Activated effector memory CD4-positive, alpha-beta T cell treated with Interleukin-2 at 50 U/mL for 16 hours (primary cell): Measurements from ENCODE around the gene ITGA3.

Source experiments
- DNase-seq: peaks from one replicate; pipeline ENCODE4 v3.0.0-alpha.2; 2020

The ITGA3 gene

GRCh38 chr17:50095626-50096037 lies 39.7 kb downstream of the ITGA3 start:
- DNase-seq: no peak

DNA sequence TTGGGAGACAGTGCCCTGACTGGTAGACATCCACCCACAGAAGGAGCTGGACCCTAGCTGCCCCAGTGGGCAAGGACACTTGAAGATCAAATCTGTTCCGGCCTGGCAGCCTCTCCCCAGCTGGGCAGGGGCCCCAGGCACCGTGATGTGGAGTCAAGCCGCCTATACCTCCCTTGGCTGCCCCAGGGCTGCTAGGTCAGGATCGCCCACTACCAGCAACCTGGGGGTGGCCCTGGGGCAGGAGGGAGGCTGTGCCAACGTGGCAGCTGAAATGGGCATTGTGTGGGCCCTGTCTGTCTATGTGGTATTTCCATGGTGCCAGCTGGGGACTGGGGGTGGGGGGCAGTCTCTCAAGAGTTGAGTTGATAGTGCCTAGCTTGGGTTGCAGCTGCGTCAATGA lies 40.2 kb downstream of the ITGA3 start:
- DNase-seq: no peak

- no peak for DNase-seq
These were observed 40.8 kb downstream of the ITGA3 start for GRCh38 chr17:50096758-50097157.

DNA sequence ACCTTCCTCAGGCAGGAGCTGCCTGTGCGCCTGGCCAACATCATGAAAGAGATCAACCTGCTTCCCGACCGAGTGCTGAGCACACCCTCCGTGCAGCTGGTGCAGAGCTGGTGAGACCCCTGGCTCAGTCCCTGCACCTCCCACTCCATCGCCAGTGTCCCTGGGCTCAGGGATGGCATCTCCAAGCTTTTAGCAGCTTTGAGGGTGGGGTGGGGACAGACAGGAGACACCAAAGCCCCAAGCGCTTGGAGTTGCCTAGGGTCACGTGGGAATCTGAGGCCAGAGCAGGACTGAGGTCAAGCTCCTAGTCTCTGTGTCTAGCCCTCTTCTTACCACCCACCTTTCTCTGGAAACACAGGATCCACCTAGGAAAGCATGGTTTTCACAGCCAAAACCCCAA lies 41.5 kb downstream of the ITGA3 start:
- DNase-seq: no peak

- DNase-seq: no peak
These were observed 42.0 kb downstream of the ITGA3 start for GRCh38 chr17:50097926-50098325.

GRCh38 chr17:50098583-50098982 lies 42.7 kb downstream of the ITGA3 start:
- DNase-seq: no peak

DNA sequence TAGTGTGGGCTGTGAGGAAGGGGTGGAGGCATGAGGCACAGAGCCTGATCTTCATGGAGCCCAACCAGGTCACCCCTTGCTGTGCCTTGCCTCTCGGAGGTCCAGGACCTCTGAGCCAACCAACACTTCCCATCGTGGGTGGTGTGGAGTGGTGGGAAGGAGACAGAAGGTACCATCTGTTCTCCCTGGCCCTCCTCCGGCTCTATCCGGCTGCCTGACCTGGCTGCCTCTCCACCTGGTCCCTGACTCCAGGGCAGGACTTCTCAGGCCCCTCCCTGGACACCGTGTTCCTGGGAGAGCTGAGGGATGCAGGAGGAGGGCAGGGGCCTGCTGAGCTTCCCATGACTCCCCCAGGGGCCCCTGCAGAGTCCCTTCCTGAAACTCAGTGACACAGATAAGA lies 43.1 kb downstream of the ITGA3 start:
- DNase-seq: no peak

- DNase-seq: no peak
These were observed 44.6 kb downstream of the ITGA3 start for GRCh38 chr17:50100480-50100883.

GRCh38 chr17:50100921-50101345 lies 45.0 kb downstream of the ITGA3 start:
- no peak for DNase-seq

DNA sequence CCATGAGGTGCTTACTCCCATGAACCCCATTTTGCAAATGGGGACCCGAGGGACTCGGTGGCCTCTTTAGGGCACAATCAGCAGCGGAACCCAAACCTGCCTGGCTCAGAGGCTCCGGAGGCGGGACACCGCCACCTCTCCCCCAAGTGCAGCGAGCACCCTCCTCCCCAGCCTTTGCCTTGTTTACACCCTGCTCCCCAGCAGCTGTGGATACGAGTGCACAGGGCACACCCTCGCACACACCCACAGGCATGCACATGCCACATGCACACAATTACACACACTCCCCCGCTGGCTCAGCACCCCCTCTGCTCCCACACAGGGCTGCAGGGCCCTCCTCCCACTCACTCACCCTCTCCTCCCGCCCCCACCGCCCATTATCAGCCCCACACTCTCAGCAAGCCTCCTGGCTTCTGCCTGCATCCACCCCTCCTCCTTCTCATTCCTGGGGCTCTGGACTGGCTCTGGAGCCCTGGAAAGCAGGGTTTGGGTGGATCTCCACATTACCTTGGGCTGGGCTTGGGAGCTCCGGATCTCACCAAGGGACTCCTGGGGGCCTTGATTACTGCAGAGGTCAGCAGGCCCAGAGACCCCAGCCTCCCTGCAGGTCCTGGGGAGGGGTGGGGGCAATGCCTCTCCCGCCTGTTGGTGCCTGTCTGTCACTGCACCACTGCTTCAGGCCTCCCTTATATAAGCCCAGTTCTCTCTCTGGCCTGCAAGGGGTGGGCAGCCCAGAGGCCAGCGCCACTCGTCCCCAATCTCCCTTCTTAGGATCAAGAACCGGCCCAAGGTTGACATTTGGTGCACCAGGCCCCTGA lies 45.6 kb downstream of the ITGA3 start:
- DNase-seq: no peak

- DNase-seq: no peak
These were observed 46.5 kb downstream of the ITGA3 start for GRCh38 chr17:50102164-50102991.

DNA sequence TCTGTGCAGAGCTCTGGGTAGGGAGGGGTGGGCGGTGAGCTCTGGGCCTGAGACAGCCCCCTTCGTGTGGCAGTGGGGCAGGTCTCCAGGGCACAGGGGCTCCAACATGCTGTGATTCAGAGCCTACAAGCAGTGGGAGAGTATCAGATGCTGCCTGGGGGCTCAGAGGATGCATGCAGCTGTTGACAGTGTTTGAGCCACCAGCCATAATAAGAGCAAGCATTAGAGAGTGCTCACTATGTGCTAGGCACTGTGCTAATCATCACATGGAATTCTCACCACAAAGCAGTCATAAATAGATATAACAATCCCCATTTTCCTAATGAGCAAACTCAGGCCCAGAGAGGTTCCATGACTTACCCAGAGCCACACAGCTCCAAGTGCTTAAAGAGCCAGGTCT lies 47.3 kb downstream of the ITGA3 start:
- DNase-seq: no peak

- DNase-seq: no peak
These were observed 48.0 kb downstream of the ITGA3 start for GRCh38 chr17:50103941-50104340.

- DNase-seq: no peak
These were observed 49.9 kb downstream of the ITGA3 start for GRCh38 chr17:50105811-50106210.

DNA sequence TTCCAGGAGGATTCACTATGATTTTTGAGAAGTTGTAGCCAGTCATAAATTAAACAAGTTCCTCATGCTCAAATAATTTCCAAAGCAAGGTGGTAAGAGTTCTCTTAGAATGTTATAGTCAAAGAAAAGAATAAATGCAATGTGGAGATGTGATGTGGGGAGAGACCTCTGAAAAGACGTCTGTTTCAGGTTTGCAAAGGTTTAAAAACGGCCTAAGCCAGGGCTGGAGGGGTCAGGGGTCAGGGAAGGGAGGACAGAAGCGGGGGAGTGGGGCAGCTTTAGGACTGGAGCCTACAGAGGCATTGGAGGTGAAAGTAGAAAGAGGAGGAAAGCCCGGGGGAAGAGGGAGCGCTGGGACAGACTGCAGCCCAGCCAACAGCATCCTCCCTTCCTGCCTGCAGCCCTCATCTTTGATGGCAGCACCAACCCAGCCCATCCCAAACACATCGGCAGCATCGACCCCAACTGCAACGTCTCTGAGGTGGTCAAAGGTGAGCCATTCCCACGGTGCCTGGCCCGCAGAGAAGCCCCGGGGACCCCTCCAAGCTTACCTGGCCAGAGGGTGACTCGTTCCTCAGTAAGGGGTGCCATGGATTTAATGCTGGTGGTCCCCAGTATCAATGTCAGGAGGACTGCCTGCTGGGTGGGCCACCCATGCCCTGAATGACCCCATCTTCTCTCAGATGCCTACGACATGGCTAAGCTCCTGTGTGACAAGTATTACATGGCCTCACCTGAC lies 50.7 kb downstream of the ITGA3 start:
- DNase-seq: no peak

GRCh38 chr17:50107790-50108414 lies 52.0 kb downstream of the ITGA3 start:
- DNase-seq: no peak

GRCh38 chr17:50108556-50108955 lies 52.6 kb downstream of the ITGA3 start:
- DNase-seq: no peak

DNA sequence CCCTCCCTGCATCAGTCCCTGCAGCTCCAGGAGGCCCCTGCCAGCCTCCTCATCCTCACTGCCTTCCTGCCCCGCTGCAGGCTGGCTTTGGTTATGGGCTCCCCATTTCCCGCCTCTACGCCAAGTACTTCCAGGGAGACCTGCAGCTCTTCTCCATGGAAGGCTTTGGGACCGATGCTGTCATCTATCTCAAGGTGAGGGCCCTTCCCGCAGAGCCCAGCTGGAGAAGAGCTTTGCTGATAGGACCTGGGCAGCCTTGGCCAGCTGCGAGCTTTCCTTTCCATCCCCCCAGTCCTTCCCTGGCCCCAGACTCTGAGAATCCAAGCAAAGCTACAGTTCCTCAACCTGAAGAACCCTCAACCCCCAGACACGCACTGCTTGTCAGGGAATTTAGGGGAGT lies 53.3 kb downstream of the ITGA3 start:
- no peak for DNase-seq

- no peak for DNase-seq
These were observed 53.9 kb downstream of the ITGA3 start for GRCh38 chr17:50109785-50110184.

GRCh38 chr17:50110591-50111349 lies 54.9 kb downstream of the ITGA3 start:
- no peak for DNase-seq

- no peak for DNase-seq
These were observed 56.1 kb downstream of the ITGA3 start for GRCh38 chr17:50111673-50112655.
